Measurements from ENCODE around the gene GALNT7. TPM values are rescaled to one million over a fixed set of nuclear protein-coding genes. Genes with fewer than 3 reads are reported as not detected.

Gene GALNT7
- total and polyA plus RNA-seq, 2 donors (not counting 3 experiments of a cell fraction or from before 2014, with no cell fraction given), result 19.6 to 54.6 TPM

DNA sequence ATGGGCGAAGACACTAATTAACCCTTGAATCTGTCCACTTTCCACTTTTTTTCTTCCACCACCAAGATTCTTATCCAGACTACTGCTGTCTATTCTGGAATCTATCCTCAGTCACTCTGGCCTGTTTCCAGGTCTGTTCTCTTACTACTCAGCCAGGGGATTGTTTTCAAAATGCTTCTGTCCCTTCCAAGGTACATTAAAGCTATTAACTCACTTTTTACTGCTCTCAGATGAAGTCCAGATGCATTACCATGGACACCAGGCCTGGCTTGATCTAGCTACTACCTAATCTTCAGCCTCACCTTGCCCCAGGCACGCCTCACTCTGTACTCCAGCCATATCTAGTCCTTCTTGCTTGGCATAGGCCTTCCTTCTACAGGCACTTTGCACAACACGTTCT is 66.4 kb downstream of the GALNT7 start:
- Histone ChIP-seq H3K36me3 (ENCODE audit: control insufficient read depth in 2 of 2, extremely low read depth in 1 of 2, insufficient read depth in 2 of 2, low read length in 2 of 2) (no peaks in the 10 kb centered on the region), H3K9me3 (replicated peaks; ENCODE audit: control insufficient read depth, insufficient read depth, low read length) (no peaks in the 10 kb centered on the region), H3K9me1 (replicated peaks; ENCODE audit: control insufficient read depth, extremely low read depth, insufficient read depth, low read length) (no peaks in the 10 kb centered on the region), H4K20me1 (replicated peaks; ENCODE audit: control insufficient read depth, extremely low read depth, insufficient read depth, low read length) (no peaks in the 10 kb centered on the region), H3K9ac (replicated peaks; ENCODE audit: extremely low read depth, insufficient read depth, low read length) (no peak overlapping the region), H3K27me3 (ENCODE audit: control insufficient read depth in 2 of 2, insufficient read depth in 2 of 2, low read length in 2 of 2) (no peaks in the 10 kb centered on the region), H2AFZ (ENCODE audit: low read depth, low read length) (no peak overlapping the region), H3K27ac (ENCODE audit: insufficient read depth, low read depth, low read length) (no peak overlapping the region), H3K4me3 (replicated peaks in 1 of 3; ENCODE audit: insufficient read depth in 1 of 3, low read depth in 1 of 3, low read length in 3 of 3) (no peak overlapping the region), H3K4me2 (ENCODE audit: insufficient read depth, low read length) (no peak overlapping the region), H3K4me1 (ENCODE audit: control insufficient read depth, extremely low read depth, insufficient read depth, low read length) (peaks cover 9% of the 10 kb centered on the region), H3K79me2 (ENCODE audit: control insufficient read depth, insufficient read depth, low read length) (peaks cover 2% of the 10 kb centered on the region)
- no peak for TF ChIP-seq GATA2 (IDR thresholded peaks at IDR 0.05; ENCODE audit: insufficient read depth, insufficient read length, low read depth, low read length)
- TF ChIP-seq EZH2 (IDR thresholded peaks at IDR 0.05; ENCODE audit: borderline replicate concordance, low read depth, low read length, severe bottlenecking), result no peak
- no peak for TF ChIP-seq MAX (IDR thresholded peaks at IDR 0.05; ENCODE audit: insufficient read depth, insufficient read length)
- no peak for TF ChIP-seq POLR2AphosphoS5 (IDR thresholded peaks at IDR 0.05; ENCODE audit: insufficient read depth, low read depth, low read length)
- TF ChIP-seq FOS (IDR thresholded peaks at IDR 0.05; ENCODE audit: borderline replicate concordance, insufficient read depth, low read length), result no peak
- no peak for TF ChIP-seq POLR2A (IDR thresholded peaks at IDR 0.05; ENCODE audit: low read depth, low read length)
- TF ChIP-seq CTCF (IDR thresholded peaks at IDR 0.05; ENCODE audit: extremely low read depth in 1 of 2, insufficient read depth in 1 of 2, low read depth in 1 of 2, low read length in 2 of 2), result no peak
- TF ChIP-seq JUN (IDR thresholded peaks at IDR 0.05; ENCODE audit: borderline replicate concordance, insufficient read depth, insufficient read length, low read depth), result no peak
- no peak for TF ChIP-seq MYC (IDR thresholded peaks at IDR 0.05; ENCODE audit: low read depth, low read length)
- BruUV-seq (replicated peaks), result no TSS peak
- dilution Hi-C loops (cut with MboI; ENCODE audit: extremely low pct_ligation_motif_present, low sequenced_read_pairs) (no loop called here), intact Hi-C loops (cut with micrococcal nuclease) (no loop called here)
- DNase-seq (ENCODE audit: low read depth, low spot score), result no peak
- CTCF ChIA-PET, result interaction anchor here (0.6 kb wide), 1 partner anchor 221 kb away, joined by 3 read pairs; no protein-coding TSS in a partner anchor
- POLR2A ChIA-PET, result no interaction called here
- FAIRE-seq, result no peak

Data from endothelial cell of umbilical vein (primary cell).